HG02973 (cell line): ENCODE results near the gene AGPAT3.

Experiments used
- ATAC-seq: cut with Tn5 transposase; IDR thresholded peaks from one replicate; pipeline ENCODE4 v1.9.1; 2021; ENCODE audit warnings: moderate library complexity; ENCODE audit not compliant: unreplicated experiment

The AGPAT3 gene

DNA sequence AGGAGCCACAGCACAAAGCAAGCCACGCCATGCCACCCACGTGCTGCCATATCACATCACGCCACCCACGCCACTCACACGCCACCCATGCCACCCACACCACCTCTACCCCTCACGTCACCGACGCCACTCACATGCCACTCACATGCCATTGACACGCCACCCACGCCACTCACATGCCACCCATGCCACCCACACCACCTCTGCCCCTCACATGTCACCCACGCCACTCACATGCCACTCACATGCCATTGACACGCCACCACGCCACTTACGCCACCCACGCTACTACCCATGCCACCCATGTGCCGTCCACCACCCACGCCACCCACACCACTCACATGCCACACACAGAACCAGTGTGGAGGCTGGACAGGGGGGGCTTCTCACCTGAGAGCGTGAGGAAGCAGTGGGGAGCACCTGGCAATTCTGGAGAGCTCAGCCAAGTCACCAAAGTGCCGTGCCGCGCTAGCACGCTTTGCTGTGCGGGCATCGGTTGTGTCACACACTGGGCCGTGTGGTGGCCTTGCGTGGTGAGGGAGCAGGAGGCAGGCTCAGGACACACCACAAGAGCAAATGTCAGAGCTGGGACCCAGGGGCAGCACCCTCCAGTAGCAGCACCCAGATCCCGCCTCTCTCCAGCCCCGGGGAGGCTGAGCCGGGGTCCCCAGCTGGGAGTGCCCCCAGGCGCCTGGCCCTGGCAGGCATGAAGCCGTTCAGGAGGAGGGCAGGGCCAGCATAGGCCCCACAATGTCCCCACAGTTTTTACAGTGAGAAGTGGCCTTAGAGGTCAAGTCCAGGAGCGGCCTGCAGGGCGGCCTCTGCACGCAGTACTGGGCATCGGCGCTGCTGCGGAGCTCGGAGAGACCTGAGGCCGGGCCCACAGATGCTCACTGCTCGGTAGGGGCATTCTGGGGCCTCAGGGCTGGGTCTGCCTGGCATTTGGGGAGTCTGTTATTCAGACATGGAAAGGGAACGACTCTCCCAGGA, 70.0 kb downstream of the AGPAT3 start:
- no peak for ATAC-seq

DNA sequence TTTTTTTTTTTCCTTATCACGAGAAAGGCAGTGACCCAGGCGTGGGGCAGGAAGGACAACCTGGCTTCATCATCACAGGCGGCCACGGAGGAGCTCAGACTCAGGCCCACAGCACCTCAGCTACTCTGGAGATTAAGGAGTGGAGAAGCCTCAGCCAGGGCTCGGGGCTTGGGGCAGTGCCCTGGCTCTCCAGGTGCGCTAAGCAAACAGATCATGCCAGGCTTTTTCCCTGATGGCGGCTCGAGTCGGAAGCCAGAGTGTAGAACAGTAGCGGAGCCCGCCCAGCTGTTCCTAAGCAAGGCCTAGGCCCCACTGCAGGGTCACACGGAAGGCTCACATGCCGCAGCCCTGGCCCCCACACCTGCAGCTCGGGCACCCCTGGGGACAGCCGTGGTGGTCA, 70.7 kb downstream of the AGPAT3 start:
- ATAC-seq: no peak

DNA sequence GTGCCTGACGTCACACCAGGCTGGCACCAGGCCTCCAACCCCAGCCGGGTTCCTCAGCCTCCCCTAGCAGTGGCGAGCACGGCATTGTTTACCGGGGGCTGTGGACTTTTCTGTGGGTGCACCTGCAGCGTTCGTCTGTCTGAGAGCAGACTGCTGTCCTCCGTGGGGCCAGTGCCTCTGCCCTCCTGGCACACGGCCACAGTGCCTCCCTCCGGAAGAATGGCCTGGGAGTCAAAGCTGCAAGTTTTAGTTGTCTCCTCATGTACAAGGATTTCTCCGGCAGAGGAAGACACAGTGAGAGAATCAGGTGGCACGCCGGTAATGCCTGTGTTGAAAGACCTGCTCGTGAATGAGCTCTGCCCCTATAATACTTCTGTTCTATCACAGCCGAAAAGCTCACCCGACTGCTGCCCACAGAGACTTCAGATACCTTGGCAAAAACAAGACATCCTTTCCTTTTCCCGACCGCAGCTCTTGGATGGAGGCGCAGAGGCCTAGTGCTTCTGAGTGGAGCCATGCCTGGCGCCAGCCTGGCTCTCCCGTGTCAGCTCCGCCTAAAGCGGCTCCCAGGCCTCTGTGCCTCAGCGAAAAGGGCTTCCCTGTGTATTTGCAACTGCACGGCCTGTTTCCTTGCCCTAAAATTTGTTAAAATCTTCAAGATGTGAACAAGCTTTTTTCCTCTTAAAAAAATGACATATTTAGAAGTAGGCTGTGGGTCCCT, 71.4 kb downstream of the AGPAT3 start:
- ATAC-seq: no peak

DNA sequence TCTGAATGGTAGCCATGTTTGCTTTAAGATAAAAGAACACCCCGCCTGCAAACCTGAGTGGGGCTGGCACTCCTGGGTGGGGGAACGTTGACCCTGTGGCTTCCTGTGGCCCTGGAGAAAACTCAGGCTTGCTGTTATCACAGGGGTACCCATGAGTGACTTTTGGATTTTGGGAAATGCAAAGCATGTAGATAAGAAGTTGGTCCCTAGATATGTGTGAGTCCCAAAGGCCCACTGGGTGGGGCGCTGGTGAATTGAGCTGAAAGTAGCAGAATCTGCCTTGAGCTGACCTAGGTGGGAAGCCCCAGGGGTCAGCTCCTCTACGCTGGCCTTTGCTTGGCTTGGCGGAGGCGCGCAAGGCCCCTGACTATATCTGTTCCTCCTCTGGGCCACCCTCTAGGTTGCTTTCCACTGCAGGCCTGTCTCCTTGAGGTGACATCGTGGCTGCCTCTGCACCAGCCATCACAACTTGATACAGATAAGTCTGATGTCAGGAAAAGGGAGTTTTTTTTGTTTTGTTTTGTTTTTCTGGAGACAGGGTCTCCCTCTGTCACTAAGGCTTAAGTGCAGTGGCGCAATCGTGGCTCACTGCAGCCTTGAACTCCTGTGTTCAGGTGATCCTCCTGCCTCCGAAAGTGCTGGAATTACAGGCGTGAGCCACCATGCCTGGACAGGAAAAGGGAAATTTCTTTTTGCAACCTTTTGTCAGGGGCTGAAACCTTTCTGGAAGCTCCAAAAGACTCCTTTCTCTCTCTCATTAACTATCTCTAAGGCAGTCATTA, 72.2 kb downstream of the AGPAT3 start:
- no peak for ATAC-seq

- ATAC-seq: no peak
Measured at GRCh38 chr21:43937891-43938309, 72.9 kb downstream of the AGPAT3 start.

- ATAC-seq: peak; percentile 82
Measured at GRCh38 chr21:43938751-43939442, 73.9 kb downstream of the AGPAT3 start.

- no peak for ATAC-seq
Measured at GRCh38 chr21:43939443-43940328, 74.7 kb downstream of the AGPAT3 start.

DNA sequence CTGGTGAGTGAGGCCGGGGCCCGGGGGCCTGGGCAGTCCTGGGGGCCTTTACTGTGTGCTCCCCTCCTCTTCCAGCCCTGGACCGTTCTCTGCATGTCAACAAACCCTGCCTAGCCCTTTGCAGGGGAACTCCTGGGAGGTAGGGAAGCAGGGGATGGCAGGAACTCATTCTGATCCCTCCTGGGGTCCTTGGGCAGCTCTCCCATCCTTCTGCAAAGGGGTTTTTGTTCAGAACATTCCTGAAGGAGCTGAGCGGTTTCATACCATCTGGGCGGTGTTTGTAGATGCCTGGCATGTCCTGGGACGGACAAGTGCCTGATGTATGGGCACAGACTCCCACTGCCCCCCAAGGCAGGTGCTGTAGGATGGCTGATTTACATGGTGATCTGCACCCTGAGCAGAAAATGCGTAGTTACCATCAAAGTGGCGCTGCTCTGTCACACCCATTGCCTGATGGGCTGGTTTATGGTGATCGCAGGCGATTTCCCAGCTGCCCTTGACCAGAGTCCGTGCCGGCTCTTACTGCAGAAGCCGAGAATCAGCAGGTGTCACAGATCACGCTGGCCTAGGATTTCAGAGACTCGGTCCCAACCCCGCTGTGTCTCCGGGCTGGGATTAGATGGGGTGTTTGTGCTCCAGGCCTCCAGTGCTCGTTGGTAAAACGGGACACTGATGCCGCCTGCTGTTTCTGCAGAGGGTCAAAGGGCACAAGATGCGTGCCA, 75.5 kb downstream of the AGPAT3 start:
- ATAC-seq: no peak

- no peak for ATAC-seq
Measured at GRCh38 chr21:43942201-43942600, 77.2 kb downstream of the AGPAT3 start.

DNA sequence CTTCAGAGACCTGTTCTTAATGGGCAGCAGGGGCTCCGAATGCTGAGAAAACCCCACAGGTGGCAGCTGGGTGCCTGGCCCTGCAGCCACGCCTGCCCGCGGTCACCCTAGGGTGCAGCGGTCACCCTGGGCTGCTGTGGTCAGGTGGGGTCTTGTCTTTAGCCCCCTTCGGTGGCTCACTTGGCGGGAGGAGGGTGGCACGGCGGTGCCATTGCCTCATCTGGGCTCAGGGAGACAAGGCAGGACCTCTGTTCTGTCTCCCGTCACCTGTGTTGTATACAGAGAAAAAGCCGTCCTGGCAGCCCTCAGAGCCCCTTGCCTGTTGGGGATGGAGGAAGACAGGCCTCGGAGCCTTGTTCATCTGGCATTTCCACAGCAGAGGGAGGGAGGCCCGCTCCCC, 77.6 kb downstream of the AGPAT3 start:
- ATAC-seq: no peak

GRCh38 chr21:43943512-43944077, 78.6 kb downstream of the AGPAT3 start:
- ATAC-seq: no peak

DNA sequence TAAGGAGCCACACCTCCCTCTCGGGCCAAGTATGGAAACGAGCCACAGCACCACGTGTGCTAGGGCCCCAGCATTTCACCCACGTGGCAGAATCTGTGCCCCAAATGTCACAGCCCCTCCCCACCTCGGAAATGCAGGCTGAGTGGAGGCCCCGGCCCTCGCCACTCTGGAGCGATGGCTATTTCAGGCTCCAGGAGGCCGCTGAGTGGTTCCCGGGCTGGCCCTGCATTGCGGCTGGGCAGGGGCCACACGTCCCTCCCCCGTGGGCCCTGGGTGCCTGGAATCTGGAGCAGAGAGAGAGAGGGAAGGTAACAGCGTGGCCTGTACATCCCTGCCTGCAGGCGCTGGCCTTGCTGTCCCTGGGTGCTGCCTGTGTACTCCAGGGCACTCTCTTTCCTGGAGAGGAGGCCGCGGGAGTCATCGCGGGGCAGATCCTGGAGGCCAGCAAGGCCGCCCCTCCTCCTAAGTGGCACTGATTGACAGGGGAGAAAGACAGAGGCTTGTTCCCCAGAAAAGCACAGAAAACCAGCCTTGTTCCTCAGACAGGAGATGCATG, 79.1 kb downstream of the AGPAT3 start:
- ATAC-seq: no peak

GRCh38 chr21:43944757-43945156, 79.7 kb downstream of the AGPAT3 start:
- no peak for ATAC-seq

DNA sequence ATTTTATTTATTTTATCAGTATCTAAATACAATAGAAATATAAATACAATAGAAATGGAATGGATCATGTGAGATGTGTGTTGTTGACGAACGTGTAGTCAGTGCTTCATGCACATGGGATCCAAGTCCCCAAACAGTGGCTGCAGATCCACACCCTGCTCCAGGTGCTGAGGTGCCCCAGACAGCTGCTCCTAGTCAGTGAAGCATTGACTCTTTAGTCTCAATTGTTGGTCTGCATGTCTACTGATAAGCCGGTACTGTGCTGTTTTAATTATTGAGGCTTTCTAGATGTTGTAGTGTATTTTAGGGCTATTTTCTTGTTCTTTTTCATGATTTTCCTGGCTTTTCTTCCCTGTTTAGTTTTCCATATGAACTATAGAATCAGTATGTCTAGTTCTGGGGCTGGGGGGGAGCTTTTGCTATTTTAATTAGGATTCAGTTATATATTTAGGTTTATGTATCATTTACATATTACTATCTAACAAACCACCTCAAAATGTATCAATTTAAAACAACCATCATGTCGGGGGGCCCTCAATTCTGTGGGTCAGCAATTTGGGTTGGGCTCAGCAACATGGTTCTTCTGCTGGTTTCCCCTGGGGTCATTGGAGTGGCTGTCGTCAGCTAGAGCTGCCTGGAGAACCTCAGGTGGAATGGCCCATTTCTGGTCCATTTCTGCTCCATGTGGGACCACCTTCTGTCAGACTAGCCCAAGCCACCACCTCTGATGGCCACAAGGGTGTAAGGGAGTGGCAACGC, 83.9 kb downstream of the AGPAT3 start:
- no peak for ATAC-seq

DNA sequence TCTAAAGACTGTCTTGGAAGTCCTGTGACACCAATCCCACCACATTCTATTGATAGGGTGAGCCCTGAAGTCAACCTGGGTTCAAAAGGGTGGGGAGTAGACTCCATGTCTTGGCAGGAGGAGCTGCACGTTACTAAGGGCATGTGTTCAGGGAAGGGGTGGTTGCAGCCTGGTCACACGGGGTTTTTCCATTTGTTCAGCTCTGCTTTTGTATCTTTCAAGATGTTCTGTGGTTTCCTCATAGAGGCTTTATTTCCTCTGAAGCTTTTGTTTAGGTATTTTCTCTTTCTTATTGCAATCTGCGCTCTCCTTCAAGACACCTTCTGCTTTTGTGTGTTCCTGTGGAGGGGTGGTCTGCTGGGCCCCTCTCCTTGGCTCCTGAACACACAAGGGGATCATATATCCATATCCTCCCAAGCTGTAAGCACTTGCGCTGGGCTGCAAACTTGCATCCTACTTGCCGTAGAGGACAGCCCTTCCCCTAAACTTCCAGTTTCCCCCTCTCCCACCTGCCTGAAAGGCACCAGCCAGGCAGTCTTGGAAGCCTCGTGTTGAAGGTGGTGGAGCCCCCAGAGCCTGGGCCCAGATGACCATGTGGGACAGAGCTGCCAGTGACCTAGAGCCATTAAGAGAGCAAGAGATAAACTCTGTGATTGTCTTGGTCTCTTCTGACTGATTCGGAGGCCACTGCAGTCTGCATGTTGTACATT, 84.6 kb downstream of the AGPAT3 start:
- no peak for ATAC-seq

DNA sequence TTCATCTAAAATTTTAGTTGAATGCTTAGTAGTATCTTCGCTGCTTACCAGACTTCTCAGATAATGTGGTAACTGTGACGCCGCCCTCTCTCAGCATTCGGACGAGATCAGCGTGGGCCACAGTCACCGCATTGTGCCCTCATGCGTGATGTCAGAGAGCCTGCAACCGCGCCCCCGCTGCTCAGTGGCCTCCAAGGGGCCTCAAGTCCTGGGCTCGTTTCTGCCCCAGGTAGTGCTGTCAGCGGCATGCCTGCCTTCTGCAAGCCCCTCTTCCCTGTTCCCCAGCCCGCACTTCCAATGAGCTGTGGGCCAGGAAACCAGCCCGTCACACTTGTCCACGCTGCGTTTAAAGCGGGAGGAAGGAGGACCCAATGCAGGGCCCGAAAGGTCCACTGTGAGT, 85.5 kb downstream of the AGPAT3 start:
- ATAC-seq: no peak

DNA sequence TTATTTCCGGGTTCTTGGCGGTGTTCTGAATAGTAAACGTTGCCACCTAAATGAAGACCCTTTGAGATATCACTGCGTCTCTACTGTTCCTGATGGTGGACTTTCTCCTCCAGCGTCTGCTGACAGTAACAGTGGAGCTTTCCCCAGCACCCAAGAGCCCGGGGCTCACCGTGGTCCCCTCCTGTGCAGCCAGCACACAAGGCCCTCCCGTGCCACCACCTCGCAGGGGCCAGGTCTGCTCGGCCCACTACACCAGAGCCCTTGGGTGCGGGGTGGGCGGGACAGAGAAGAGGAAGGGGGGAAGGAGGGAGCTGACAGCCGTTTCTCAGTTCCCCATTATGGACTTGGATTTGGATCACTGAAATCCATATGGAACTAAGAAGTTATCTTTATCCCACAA, 85.9 kb downstream of the AGPAT3 start:
- no peak for ATAC-seq
